HEK293 (cell line): ENCODE results near the gene MCAM.

ENCODE experiments used
- CTCF ChIA-PET: fragments of 350-600 bp; formaldehyde crosslinking; extraction: SDS; loops from one replicate; lab custom pipeline; 2021; ENCODE audit warnings: antibody characterized with exemption; lab: Yijun Ruan, JAX
- POLR2A ChIA-PET: fragments of 300-600 bp; formaldehyde crosslinking; extraction: SDS; loops from one replicate; lab custom pipeline; 2020; ENCODE audit warnings: antibody characterized with exemption, inconsistent platforms; lab: Yijun Ruan, JAX
- H3K27ac ChIP-seq: fragments of 200-500 bp; sonication (Bioruptor generic); 2 replicates; pipeline ENCODE4 v1.5.1; 2014; ENCODE audit warnings: low read depth, low read length, control low read depth, inconsistent platforms; ENCODE audit errors: extremely low read depth
- H3K36me3 ChIP-seq, 2 experiments: fragments of 200-500 bp in 1 of 2; sonication (Bioruptor generic) in 1 of 2; 1 replicate in 1 of 2; 2 replicates in 1 of 2; pipeline ENCODE4 v1.5.1; 2014 to 2017; ENCODE audit warnings: inconsistent platforms in 2 of 2, low read length in 2 of 2; ENCODE audit not compliant: control insufficient read depth in 2 of 2, insufficient read depth in 1 of 2
- H3K4me1 ChIP-seq: fragments of 200-500 bp; sonication (Bioruptor generic); 2 replicates; pipeline ENCODE4 v1.5.1; 2014; ENCODE audit warnings: mild to moderate bottlenecking, low read length, inconsistent platforms; ENCODE audit not compliant: control insufficient read depth, insufficient read depth
- H3K4me3 ChIP-seq: 2 replicates; pipeline ENCODE4 v1.5.1; 2011; ENCODE audit warnings: low read depth, mild to moderate bottlenecking, control low read depth, low read length, moderate library complexity
- H3K9me3 ChIP-seq: fragments of 200-500 bp; sonication (Bioruptor generic); 2 replicates; pipeline ENCODE4 v1.5.1; 2014; ENCODE audit warnings: low read depth, low read length, inconsistent platforms; ENCODE audit not compliant: control insufficient read depth, insufficient read depth
- CTCF ChIP-seq: fragments of 450-650 bp; formaldehyde crosslinking; IDR thresholded peaks from 2 replicates; pipeline ENCODE4 v1.5.1; 2016; ENCODE audit warnings: missing biosample characterization, missing genetic modification characterization
- KLF1 ChIP-seq: fragments of 450-650 bp; formaldehyde crosslinking; IDR thresholded peaks from 2 replicates; pipeline ENCODE4 v1.5.1; 2016; ENCODE audit warnings: missing biosample characterization, missing genetic modification characterization
- KLF7 ChIP-seq: fragments of 450-650 bp; formaldehyde crosslinking; IDR thresholded peaks from 2 replicates; pipeline ENCODE4 v1.5.1; 2016; ENCODE audit warnings: missing biosample characterization, missing genetic modification characterization, borderline replicate concordance
- KLF8 ChIP-seq: fragments of 450-650 bp; formaldehyde crosslinking; IDR thresholded peaks from 2 replicates; pipeline ENCODE4 v1.5.1; 2016; ENCODE audit warnings: missing biosample characterization, missing genetic modification characterization
- PBX3 ChIP-seq: sonication (generic); formaldehyde crosslinking; IDR thresholded peaks from 2 replicates; pipeline ENCODE4 v1.8.1; 2022; ENCODE audit warnings: mild to moderate bottlenecking, moderate library complexity, missing genetic modification reagents
- PRDM6 ChIP-seq: fragments of 450-650 bp; formaldehyde crosslinking; IDR thresholded peaks from 2 replicates; pipeline ENCODE4 v1.5.1; 2017; ENCODE audit warnings: missing biosample characterization, missing genetic modification characterization
- RBAK ChIP-seq: fragments of 450-650 bp; formaldehyde crosslinking; IDR thresholded peaks from 2 replicates; pipeline ENCODE4 v1.5.1; 2016; ENCODE audit warnings: missing biosample characterization, missing genetic modification characterization
- SP7 ChIP-seq: fragments of 450-650 bp; formaldehyde crosslinking; IDR thresholded peaks from 2 replicates; pipeline ENCODE4 v1.5.1; 2016; ENCODE audit warnings: missing biosample characterization, missing genetic modification characterization
- TRIM28 ChIP-seq: IDR thresholded peaks from 2 replicates; pipeline ENCODE4 v1.6.1; 2011; ENCODE audit warnings: low read length, control low read depth, borderline replicate concordance
- ZBTB17 ChIP-seq: fragments of 450-650 bp; formaldehyde crosslinking; IDR thresholded peaks from 2 replicates; pipeline ENCODE4 v1.5.1; 2016; ENCODE audit warnings: missing biosample characterization, missing genetic modification characterization
- ZBTB20 ChIP-seq: fragments of 450-650 bp; formaldehyde crosslinking; IDR thresholded peaks from 2 replicates; pipeline ENCODE4 v1.5.1; 2016; ENCODE audit warnings: missing biosample characterization, missing genetic modification characterization
- ZBTB8A ChIP-seq: fragments of 450-650 bp; formaldehyde crosslinking; IDR thresholded peaks from 2 replicates; pipeline ENCODE4 v1.5.1; 2016; ENCODE audit warnings: missing biosample characterization, missing genetic modification characterization
- ZEB2 ChIP-seq: fragments of 450-650 bp; formaldehyde crosslinking; IDR thresholded peaks from 2 replicates; pipeline ENCODE4 v1.5.1; 2016; ENCODE audit warnings: missing biosample characterization, missing genetic modification characterization
- ZNF133 ChIP-seq: fragments of 450-650 bp; formaldehyde crosslinking; IDR thresholded peaks from 2 replicates; pipeline ENCODE4 v1.5.1; 2016; ENCODE audit warnings: missing biosample characterization, missing genetic modification characterization
- ZNF341 ChIP-seq: fragments of 450-650 bp; formaldehyde crosslinking; IDR thresholded peaks from 2 replicates; pipeline ENCODE4; 2016; ENCODE audit warnings: low read depth, missing biosample characterization, missing genetic modification characterization
- ZNF354C ChIP-seq: fragments of 450-650 bp; formaldehyde crosslinking; IDR thresholded peaks from 2 replicates; pipeline ENCODE4 v1.5.1; 2016; ENCODE audit warnings: missing biosample characterization, missing genetic modification characterization, low read depth, borderline replicate concordance
- ZNF473 ChIP-seq: fragments of 450-650 bp; formaldehyde crosslinking; IDR thresholded peaks from 2 replicates; pipeline ENCODE4 v1.5.1; 2017; ENCODE audit warnings: missing biosample characterization, missing genetic modification characterization
- ZNF510 ChIP-seq: fragments of 450-650 bp; formaldehyde crosslinking; IDR thresholded peaks from 2 replicates; pipeline ENCODE4 v1.5.1; 2018; ENCODE audit warnings: mild to moderate bottlenecking, missing genetic modification characterization, missing biosample characterization; ENCODE audit not compliant: insufficient replicate concordance
- ZNF600 ChIP-seq: fragments of 450-650 bp; formaldehyde crosslinking; IDR thresholded peaks from 2 replicates; pipeline ENCODE4 v1.5.1; 2016; ENCODE audit warnings: missing biosample characterization, missing genetic modification characterization
- ZNF664 ChIP-seq: fragments of 450-650 bp; formaldehyde crosslinking; IDR thresholded peaks from 2 replicates; pipeline ENCODE4 v1.5.1; 2016; ENCODE audit warnings: missing biosample characterization, missing genetic modification characterization
- ZNF677 ChIP-seq: fragments of 450-650 bp; IDR thresholded peaks from 2 replicates; pipeline ENCODE4 v1.5.0; 2018; ENCODE audit warnings: missing biosample characterization, mild to moderate bottlenecking, missing genetic modification characterization, moderate library complexity

MCAM gene

GRCh38 chr11:119266517-119267255 is 50.2 kb downstream of the MCAM start:
- TF ChIP-seq ZBTB8A (tag by site-specific recombination) (no peak), KLF8 (tag by site-specific recombination) (no peak), ZNF677 (tag by site-specific recombination) (no peak), SP7 (tag by site-specific recombination) (no peak), ZEB2 (tag by site-specific recombination) (no peak)
- ChIA-PET POLR2A (interaction anchor here (1.0 kb wide), 1 partner anchor 17 kb away, joined by 4 read pairs; no protein-coding TSS in a partner anchor), CTCF (interaction anchor here (0.8 to 1.8 kb wide), 4 partner anchors 18 to 76 kb away, joined by 3 to 6 read pairs (median 4); partner anchors contain the start of gene CBL)
- H3K27ac ChIP-seq: no peak overlapping the region
- peaks cover 5% of the 10 kb centered on the region; the same call in 1 of the 2 replicates for H3K4me1 ChIP-seq
- H3K9me3 ChIP-seq: no peaks in the 10 kb centered on the region
- no peak overlapping the region for H3K4me3 ChIP-seq
- no peaks in the 10 kb centered on the region for H3K36me3 ChIP-seq

- Histone ChIP-seq H3K4me1 (peaks cover 5% of the 10 kb centered on the region; the same call in 1 of the 2 replicates), H3K4me3 (no peak overlapping the region), H3K9me3 (no peaks in the 10 kb centered on the region), H3K36me3 (no peaks in the 10 kb centered on the region), H3K27ac (no peak overlapping the region)
- ChIA-PET POLR2A (interaction anchor here (1.0 kb wide), 1 partner anchor 18 kb away, joined by 4 read pairs; no protein-coding TSS in a partner anchor), CTCF (interaction anchor here (0.8 to 1.8 kb wide), 4 partner anchors 18 to 76 kb away, joined by 3 to 6 read pairs (median 4); partner anchors contain the start of gene CBL)
- TF ChIP-seq ZNF664 (tag by site-specific recombination) (0 out of 2 replicates have a peak, but pooled peaks have one; percentile 43), ZNF600 (tag by site-specific recombination) (no peak), PBX3 (no peak)
These were observed 50.9 kb downstream of the MCAM start for GRCh38 chr11:119266063-119266462.

- Histone ChIP-seq H3K4me3 (no peak overlapping the region), H3K9me3 (no peaks in the 10 kb centered on the region), H3K4me1 (peaks cover 5% of the 10 kb centered on the region; the same call in 1 of the 2 replicates), H3K27ac (no peak overlapping the region), H3K36me3 (no peaks in the 10 kb centered on the region)
- ChIA-PET CTCF (interaction anchor here (0.6 to 0.7 kb wide), 2 partner anchors 21 to 48 kb away, joined by 3 read pairs; no protein-coding TSS in a partner anchor), POLR2A (no interaction called here)
- TF ChIP-seq ZNF354C (tag by site-specific recombination) (no peak), ZBTB20 (tag by site-specific recombination) (0 out of 2 replicates have a peak, but pooled peaks have one; percentile 33), ZNF664 (tag by site-specific recombination) (0 out of 2 replicates have a peak, but pooled peaks have one; percentile 23), PRDM6 (0 out of 2 replicates have a peak, but pooled peaks have one; percentile 11)
These were observed 53.5 kb downstream of the MCAM start for GRCh38 chr11:119263352-119263940.

- Histone ChIP-seq H3K36me3 (no peaks in the 10 kb centered on the region), H3K9me3 (no peaks in the 10 kb centered on the region), H3K27ac (no peak overlapping the region), H3K4me1 (peaks cover 5% of the 10 kb centered on the region; the same call in 1 of the 2 replicates), H3K4me3 (no peak overlapping the region)
- ChIA-PET CTCF (interaction anchor here (0.6 to 0.7 kb wide), 2 partner anchors 21 to 47 kb away, joined by 3 read pairs; no protein-coding TSS in a partner anchor), POLR2A (no interaction called here)
- TF ChIP-seq ZNF133 (tag by site-specific recombination) (no peak), KLF7 (no peak), ZBTB17 (tag by site-specific recombination) (no peak), KLF1 (tag by site-specific recombination) (no peak), ZNF510 (tag by site-specific recombination) (no peak), RBAK (tag by site-specific recombination) (no peak), ZNF473 (tag by site-specific recombination) (no peak), TRIM28 (no peak), ZNF341 (no peak), CTCF (no peak)
These were observed 54.1 kb downstream of the MCAM start for GRCh38 chr11:119262668-119263351.
